Right atrium auricular region (tissue), 2 donors: ENCODE results near the gene IQGAP1. TPM values are rescaled to one million over a fixed set of nuclear protein-coding genes. Genes with fewer than 3 reads are reported as not detected.

Source experiments
- DNase-seq: peaks from one replicate; pipeline ENCODE4 v3.0.0-alpha.2; 2019; ENCODE audit warnings: low spot score
- H3K27ac ChIP-seq, 2 donors: fragments of 200-600 bp; sonication (generic); 1 replicate in 1 of 2; 2 replicates in 1 of 2; pipeline ENCODE4 v1.5.1; 2016 to 2019
- H3K27me3 ChIP-seq, 2 donors: fragments of 200-600 bp; sonication (generic); one replicate each; pipeline versions ENCODE4 v1.5.1 to v1.6.0; 2017 to 2019
- H3K36me3 ChIP-seq: fragments of 200-600 bp; sonication (generic); one replicate; pipeline ENCODE4 v1.5.1; 2016
- H3K4me1 ChIP-seq, 2 donors: fragments of 200-600 bp; sonication (generic); one replicate each; pipeline versions ENCODE4 v1.5.1 to v1.6.0; 2017 to 2019
- H3K4me3 ChIP-seq, 2 donors: fragments of 200-600 bp; sonication (generic); 1 replicate in 1 of 2; 2 replicates in 1 of 2; pipeline ENCODE4 v1.5.1; 2017 to 2019; ENCODE audit warnings: mild to moderate bottlenecking in 1 of 2, moderate library complexity in 1 of 2
- H3K9me3 ChIP-seq, 2 donors: fragments of 200-600 bp; sonication (generic); one replicate each; pipeline ENCODE4 v1.5.1; 2019
- total RNA-seq, 2 donors: library from RNA; depleted of rRNA; stranded (reverse); fragments of >200 nt; gene quantifications; one replicate each; pipeline ENCODE4 v1.1.0, GENCODE V29; 2016
- TF ChIP-seq, protein P1 (sequence below), 2 donors: fragments of 200-600 bp; sonication (generic); IDR thresholded peaks; one replicate each; pipeline ENCODE4 v1.5.1; 2019; ENCODE audit warnings: antibody characterized with exemption in 2 of 2

Gene IQGAP1
- total RNA-seq, 2 donors from 2014 or later = 56.5 to 96.3 TPM

DNA sequence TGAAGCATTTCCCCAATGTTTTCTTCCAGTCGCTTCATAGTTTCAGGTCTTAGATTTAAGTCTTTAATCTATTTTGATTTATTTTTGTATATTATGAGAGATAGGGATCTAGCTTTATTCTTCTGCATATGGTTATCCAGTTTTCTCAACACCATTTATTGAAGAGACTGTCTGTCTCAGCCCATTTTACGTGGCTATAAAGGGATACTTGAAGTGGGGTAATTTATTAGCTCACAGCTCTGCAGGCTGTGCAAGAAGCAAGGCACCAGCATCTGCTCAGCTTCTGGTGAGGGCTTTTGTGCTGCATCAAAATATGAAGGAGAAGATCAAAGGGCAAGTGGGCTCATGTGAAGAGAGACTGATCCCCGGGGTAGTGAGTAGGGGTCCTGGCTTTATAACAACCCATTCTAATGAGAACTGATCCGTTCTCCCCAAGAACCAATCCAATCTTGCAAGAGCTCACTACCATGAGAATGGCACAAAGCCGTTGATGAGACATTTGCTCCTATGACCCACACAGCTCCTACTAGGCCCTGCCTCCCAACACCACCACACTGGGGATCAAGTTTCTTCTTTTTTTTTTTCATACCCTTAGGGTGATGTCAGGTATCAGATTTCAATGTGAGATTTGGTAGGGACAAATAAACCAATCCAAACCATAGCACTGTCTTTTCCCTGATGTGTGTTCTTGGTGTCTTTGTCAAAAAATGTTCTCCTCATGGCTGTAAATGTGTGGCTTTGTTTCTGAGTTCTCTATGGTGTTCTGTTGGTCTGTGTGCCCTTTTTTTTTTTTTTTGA lies 63.2 kb downstream of the IQGAP1 start:
- no peaks in the 10 kb centered on the region for H3K9me3 ChIP-seq
- no peak overlapping the region for H3K27ac ChIP-seq

DNA sequence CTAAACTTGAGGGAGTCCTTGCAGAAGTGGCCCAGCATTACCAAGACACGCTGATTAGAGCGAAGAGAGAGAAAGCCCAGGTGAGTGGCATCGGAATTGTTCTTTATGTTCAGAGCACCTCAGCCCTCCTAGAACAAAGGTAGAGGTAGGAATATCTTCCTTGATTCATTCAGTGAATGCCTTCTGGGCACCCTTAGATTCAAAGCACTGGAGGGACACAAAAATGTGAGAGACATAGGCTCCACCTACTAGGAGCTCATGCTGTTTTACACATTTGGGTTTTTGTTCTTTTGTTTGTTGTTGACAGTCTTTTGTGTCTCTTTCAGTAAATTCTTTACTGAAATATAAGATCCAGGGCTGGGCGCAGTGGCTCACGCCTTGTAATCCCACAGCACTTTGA lies 68.2 kb downstream of the IQGAP1 start:
- no peak for DNase-seq
- TF ChIP-seq, protein P1, sequence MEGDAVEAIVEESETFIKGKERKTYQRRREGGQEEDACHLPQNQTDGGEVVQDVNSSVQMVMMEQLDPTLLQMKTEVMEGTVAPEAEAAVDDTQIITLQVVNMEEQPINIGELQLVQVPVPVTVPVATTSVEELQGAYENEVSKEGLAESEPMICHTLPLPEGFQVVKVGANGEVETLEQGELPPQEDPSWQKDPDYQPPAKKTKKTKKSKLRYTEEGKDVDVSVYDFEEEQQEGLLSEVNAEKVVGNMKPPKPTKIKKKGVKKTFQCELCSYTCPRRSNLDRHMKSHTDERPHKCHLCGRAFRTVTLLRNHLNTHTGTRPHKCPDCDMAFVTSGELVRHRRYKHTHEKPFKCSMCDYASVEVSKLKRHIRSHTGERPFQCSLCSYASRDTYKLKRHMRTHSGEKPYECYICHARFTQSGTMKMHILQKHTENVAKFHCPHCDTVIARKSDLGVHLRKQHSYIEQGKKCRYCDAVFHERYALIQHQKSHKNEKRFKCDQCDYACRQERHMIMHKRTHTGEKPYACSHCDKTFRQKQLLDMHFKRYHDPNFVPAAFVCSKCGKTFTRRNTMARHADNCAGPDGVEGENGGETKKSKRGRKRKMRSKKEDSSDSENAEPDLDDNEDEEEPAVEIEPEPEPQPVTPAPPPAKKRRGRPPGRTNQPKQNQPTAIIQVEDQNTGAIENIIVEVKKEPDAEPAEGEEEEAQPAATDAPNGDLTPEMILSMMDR (IDR thresholded peaks at IDR 0.05) = no peak
- H3K4me3 ChIP-seq = no peak overlapping the region
- H3K4me1 ChIP-seq = peaks cover 0 to 23% of the 10 kb centered on the region in 2 donors
- H3K36me3 ChIP-seq = peaks cover 74% of the 10 kb centered on the region
- no peaks in the 10 kb centered on the region for H3K27me3 ChIP-seq
- no peaks in the 10 kb centered on the region for H3K9me3 ChIP-seq
- no peak overlapping the region for H3K27ac ChIP-seq

More for the DNA sequence above, 63.2 kb downstream of the IQGAP1 start:
- H3K4me1 ChIP-seq = no peaks in the 10 kb centered on the region
- DNase-seq = no peak
- H3K27me3 ChIP-seq = no peaks in the 10 kb centered on the region
- no peak overlapping the region for H3K4me3 ChIP-seq
- TF ChIP-seq, protein P1 (IDR thresholded peaks at IDR 0.05) = no peak
- H3K36me3 ChIP-seq = peaks cover 68% of the 10 kb centered on the region

DNA sequence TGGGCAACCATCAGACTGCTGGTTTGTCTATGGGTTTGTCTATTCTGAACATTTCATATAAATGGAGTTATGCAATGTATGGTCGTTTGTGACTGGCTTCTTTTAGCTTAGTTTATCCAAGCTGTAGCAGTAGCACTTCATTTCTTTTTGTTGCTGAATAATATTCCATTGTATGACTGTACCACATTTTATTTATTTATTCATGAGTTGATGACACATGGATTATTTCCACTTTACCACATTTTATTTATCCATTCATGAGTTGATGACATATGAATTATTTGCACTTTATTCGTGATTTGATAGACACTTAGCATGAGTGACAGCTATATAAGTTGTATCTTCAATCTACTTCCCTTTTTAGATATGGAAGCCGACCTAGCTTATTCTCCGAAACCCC lies 70.0 kb downstream of the IQGAP1 start:
- H3K4me3 ChIP-seq = no peak overlapping the region
- H3K27ac ChIP-seq = peak overlapping the region in 1 of 2 donors; percentile 22
- H3K36me3 ChIP-seq = peaks cover 62% of the 10 kb centered on the region
- no peaks in the 10 kb centered on the region for H3K9me3 ChIP-seq
- TF ChIP-seq, protein P1 (IDR thresholded peaks at IDR 0.05) = no peak
- H3K27me3 ChIP-seq = no peaks in the 10 kb centered on the region
- no peak for DNase-seq
- peaks cover 0 to 30% of the 10 kb centered on the region in 2 donors for H3K4me1 ChIP-seq

DNA sequence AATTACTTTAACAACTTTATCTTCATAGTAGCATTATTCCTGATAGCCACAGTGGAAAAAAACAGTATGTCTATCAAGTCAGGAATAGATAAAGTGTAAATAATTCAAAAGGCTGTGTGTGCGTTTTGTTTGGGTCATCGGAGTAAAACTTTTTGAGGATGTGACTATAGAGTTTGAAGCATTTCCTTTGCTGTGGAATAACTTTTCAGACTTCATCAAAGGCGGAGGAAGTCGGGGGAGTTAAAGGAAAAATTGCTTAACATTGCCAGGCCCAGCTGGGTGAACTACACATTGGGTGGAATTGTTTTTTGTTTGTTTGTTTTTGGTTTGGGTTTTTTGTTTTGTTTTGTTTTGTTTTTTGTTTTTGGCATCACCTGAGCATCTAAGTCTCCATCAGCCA lies 71.3 kb downstream of the IQGAP1 start:
- H3K9me3 ChIP-seq = no peaks in the 10 kb centered on the region
- no peak overlapping the region for H3K4me3 ChIP-seq
- TF ChIP-seq, protein P1 (IDR thresholded peaks at IDR 0.05) = no peak
- H3K27ac ChIP-seq = peak overlapping the region; percentile 22 to 55
- peaks cover 0 to 43% of the 10 kb centered on the region in 2 donors for H3K4me1 ChIP-seq
- no peak for DNase-seq
- peaks cover 53% of the 10 kb centered on the region for H3K36me3 ChIP-seq
- no peaks in the 10 kb centered on the region for H3K27me3 ChIP-seq

DNA sequence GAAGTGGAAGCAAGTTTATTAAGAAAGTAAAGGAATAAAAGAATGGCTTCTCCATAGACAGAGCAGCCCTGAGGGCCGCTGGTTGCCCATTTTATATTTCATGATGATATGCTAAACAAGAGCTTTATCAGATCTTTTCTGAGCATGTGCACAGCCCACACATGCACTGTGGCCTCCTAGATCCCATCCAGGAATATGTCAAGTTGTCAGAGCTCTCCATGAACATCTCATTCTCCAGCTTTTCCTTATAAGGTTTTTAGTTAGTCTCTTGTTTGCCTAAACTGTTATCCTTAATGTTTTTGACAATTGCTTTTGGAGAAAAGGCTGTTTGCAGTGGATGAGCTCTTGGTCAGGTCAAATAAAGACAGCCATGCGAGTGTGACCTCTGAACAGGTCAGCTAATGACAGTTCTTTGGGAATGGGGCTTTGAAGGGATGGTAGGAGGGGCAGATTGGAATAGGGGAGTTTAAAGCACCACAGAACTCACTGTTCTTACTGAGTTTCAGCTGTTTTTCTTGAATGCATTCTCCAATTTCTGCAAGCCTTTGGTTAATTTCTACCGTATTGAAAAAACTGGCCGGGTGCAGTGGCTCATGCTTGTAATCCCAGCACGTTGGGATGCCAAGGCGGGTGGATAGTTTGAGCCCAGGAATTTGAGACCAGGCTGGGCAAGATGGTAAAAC lies 72.2 kb downstream of the IQGAP1 start:
- Histone ChIP-seq H3K9me3 (no peaks in the 10 kb centered on the region), H3K27ac (peak overlapping the region; percentile 28), H3K36me3 (peaks cover 44% of the 10 kb centered on the region), H3K4me3 (no peak overlapping the region), H3K27me3 (no peaks in the 10 kb centered on the region), H3K4me1 (peaks cover 0 to 52% of the 10 kb centered on the region in 2 donors)
- DNase-seq = no peak
- TF ChIP-seq, protein P1 (IDR thresholded peaks at IDR 0.05) = no peak
